ENCODE results near the gene ERCC6L.

ERCC6L gene

GRCh38 chrX:72238721-72239475 lies at the start of gene ERCC6L:
Gene ERCC6L (minus strand): TSS chrX:72239027. CDS start chrX:72238911, 116 bp downstream.
- DNase-seq = peak; percentile 1 to 86 (median 64)

- DNase-seq = no peak
Measured at GRCh38 chrX:72282302-72282701, 43.5 kb upstream of the ERCC6L start.

GRCh38 chrX:72280321-72280845 lies 41.6 kb upstream of the ERCC6L start:
- peak in 2 of 51 donors; percentile 1 to 33 for DNase-seq

- peak in 3 of 51 donors; percentile 21 to 38 (median 32) for DNase-seq
Measured at GRCh38 chrX:72276478-72276953, 37.7 kb upstream of the ERCC6L start.

DNA sequence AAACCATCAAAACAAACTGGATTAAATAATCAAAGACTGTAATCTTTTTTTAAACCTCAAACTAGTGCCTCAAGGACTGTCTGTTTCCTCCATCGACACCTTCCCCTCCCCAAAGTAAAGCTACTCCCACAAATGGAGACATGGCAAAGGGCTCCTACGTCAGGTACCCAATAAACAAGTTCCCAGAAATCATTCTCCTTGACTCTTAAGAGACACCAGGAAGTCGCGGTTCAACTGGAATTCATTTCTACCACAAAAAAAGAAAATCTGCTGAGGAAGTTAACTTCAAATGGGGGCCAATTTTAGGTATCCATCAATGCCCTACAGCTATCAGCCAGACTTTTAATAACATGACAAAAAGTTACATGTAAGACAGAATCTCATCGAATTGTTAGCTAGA lies 35.7 kb upstream of the ERCC6L start:
- no peak for DNase-seq

DNA sequence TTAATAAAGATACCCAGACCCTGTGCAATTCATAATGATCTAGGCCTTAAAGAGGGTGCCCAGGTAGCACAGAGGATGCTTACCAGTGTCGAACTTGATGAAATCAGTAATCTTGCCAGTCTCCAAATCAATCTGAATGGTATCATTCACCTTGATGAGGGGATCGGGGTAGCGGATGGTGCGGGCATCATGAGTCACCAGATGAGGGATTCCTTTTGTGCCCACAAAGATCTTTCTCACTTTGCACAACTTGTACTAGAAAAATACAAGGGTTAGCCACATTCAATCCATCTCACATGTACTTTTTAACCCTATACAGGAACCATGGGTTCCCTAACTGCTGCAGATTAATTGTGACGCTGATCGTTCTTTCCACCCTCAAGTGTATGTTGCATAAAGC lies 34.9 kb upstream of the ERCC6L start:
- DNase-seq = no peak

DNA sequence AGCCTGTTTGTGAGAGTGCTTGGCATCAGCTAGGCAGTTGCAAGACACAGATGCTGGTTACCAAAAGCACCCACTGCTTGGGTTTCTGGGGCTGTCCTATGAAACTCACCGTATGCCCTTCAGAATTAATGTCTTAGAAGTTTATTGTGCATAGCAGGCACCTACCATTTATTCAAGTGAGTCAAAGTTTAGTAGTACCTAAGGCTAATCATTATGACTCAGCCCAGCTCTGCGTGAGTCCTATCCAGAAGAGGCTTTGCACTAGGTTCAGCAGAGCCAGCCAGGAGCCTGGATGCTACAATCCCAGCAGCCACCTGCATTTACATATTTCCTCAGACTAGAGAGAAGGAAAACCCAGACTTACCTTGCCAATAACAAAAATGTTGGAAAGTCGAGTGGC lies 34.0 kb upstream of the ERCC6L start:
- no peak for DNase-seq

DNA sequence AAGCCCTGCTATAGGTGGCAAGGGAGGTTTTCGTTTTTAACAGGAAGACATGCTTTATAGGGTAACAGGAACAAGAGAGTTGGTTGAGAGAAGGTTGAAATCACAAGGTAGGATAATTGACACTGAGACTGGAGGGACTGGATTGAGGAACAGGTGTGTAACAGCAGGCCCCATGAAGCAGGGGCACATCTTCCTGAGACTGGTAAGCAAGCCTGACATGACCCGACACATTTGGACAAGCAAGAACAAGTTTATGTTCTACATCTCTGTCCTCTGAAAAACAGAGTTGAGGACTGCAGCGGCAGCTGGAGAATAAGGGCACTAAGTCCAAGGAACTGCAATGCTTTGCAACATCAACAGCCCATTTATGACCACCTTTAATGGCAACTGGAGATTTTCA lies 33.0 kb upstream of the ERCC6L start:
- no peak for DNase-seq

DNA sequence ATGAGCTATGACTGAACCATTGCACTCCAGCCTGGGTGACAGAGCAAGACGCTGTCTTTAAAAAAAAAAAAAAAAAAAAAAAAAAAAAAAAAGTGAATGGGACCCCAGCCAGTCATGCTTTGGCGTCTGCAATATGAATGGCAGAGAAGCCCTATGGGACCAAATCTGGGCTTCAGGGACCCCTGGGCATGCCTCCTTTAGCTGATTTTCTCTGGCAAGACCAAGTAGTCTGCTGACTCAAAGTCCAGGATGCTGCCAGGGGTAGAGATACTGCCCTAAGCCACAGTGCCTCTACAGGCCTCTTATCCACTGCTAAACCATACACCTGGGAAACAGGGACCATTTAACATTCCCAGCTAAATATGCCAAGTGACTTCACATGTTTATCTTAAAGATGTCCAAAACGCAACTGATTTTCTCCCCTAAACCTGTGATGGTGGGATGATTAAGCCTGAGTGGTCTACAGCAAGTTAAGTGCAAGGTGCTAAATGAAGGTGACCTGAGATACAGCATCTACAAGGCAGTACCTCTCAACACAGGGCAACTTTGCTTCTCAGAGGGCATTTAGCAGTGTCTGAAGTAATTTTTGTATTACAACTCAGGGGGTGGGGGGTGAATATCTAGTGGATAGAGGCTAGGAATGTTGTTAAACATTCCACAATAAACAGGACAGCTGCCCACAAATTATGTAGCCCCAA lies 32.4 kb upstream of the ERCC6L start:
- no peak for DNase-seq

DNA sequence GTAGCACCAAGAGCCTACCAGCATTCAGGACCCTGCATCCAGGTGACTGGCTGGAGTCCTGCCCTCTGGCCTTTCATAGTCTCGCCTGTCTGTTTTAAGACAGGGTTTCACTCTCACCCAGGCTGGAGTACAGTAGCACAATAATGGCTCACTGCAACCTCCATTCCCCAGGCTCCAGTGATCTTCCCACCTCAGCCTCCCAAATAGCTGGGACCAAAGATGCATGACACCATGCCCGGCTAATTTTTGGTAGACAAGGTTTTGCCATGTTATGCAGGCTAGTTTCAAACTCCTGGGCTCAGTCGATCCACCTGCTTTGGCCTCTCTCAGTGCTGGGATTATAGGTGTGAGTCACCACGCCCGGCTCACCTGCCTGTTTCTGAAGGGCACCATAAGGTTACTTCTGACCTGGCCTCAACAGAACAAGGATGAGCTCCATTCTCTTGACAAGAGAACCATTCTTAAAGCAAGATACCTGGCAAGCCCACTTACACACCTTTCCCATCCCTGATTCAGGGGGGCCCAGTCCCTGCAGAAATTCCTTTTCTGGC lies 31.6 kb upstream of the ERCC6L start:
- DNase-seq = no peak

DNA sequence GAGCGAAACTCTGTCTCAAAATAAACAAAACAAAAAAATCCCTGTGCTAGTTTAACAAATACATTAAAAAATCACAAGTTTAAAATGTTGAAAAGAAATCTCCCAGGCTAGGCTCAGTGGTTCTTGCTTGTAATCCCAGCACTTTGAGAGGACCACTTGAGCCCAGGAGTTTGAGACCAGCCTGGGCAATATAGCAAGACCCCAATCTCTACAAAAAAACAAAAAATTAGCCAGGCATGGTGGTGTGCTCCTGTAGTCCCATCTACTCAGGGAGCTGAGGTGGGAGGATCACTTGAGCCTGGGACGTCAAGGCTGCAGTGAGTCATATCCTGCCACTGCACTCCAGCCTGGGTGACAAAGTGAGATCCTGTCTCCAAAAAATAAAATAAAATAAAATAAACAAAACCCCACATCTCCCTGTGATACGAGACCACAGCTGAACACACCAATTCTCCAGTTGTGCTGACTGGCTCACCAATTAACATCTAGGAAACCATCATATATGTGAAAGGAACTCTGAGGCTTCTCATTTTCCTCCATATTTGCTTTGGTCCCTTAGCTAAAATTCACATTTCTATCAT lies 30.9 kb upstream of the ERCC6L start:
- DNase-seq = peak in 1 of 51 donors; percentile 8

- DNase-seq = no peak
Measured at GRCh38 chrX:72268597-72269365, 30.0 kb upstream of the ERCC6L start.

GRCh38 chrX:72265263-72265662 lies 26.4 kb upstream of the ERCC6L start:
- DNase-seq = no peak

GRCh38 chrX:72262077-72262476 lies 23.2 kb upstream of the ERCC6L start:
- no peak for DNase-seq

DNA sequence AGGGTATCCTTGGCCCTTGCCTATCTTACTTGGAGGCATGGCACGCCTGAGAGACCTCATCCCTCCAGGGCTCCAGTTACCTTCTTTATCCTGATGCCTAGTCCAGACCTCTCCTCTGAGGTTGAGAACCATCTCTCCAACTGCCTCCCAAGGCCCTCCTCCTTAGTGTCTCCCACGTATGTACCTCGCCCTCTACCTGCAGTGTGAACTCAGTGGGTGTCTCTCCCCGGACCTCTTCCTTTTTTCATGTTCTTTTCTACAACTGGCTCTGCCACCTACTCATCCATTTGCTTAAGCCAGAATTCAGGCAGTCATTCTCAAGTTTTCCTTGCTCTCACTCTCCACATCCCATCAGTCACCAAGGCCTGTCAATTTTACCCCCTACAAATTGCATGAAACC lies 21.6 kb upstream of the ERCC6L start:
- no peak for DNase-seq

DNA sequence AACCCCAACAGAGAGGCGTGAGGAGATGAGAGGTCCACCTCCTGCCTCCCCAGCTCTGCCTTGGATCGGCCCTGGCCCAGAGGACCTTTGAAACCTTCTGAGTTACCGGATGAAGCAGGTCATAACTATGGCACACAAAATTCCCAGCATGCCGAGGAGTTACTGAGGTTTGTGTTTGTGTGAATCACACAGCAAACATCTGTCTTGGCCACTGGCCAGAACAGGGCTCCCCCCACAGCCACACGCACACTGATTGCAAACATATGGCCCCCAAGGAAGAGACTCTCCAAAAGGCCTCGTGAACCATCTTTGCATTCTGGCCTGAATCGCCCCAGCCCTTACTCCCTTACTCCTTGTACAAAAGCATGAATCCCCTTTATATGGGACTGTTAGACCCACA lies 19.3 kb upstream of the ERCC6L start:
- no peak for DNase-seq

GRCh38 chrX:72255864-72256263 lies 17.0 kb upstream of the ERCC6L start:
- no peak for DNase-seq

DNA sequence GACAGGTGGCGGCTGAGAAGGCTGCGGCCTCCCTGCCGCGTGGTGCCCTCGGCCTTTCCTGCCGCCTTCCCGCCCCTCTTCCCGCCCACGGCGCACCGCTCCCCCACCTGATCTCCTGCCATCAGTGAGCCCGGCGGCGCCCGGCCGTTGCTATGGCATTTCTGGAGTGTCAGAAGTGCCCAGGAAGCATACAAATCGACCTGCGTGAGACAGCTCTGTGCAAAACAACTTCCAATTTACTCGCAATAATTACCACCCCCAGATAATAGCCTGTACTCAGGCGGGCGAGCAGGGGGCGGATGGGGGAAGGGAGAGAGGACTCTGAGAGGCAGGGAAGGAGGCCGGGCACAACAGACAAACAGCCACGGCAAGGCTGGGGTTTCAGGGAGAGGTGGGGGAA lies 16.6 kb upstream of the ERCC6L start:
- DNase-seq = peak in 39 of 51 donors; percentile 0 to 67 (median 31)

DNA sequence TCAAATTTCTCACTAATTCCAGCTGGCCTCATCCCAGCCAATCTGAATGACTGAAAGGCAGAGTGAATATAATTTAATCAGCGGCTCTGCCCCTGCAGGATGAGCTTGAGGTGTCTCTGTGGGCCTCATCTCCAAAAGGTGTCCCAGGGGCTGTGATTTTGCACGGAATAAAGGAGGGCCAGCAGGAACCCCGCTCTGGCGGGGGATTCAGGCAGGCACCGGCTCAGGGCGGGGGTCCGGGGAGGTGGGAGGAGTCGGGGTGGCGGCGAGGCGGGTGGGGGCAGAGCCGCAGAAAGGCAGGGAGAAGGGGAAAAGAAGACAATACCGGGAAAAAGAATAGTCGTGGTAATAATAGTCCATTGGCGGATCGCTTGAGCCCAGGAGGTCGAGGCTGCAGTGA lies 16.0 kb upstream of the ERCC6L start:
- no peak for DNase-seq

DNA sequence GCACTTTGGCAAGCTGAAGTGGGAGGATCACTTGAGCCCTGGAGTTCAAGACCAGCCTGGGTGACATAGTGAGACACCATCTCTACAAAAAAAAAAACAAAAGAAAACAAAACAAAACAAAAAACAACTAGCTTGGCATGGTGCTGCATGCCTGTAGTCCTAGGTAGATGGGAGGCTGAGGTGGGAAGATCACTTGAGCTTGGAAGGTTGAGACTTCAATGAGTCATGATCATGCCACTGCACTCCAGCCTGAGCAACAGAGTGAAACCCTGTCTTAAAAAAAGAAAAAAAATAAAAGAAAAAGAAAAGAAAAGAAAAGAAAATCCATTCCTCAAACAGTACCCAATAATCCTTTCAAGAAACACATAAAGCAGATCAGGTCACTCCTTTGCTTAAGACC lies 14.9 kb upstream of the ERCC6L start:
- DNase-seq = no peak
